Neural cell (in vitro differentiated cells): ENCODE measurements around the gene IKBKG. TPM values are rescaled to one million over a fixed set of nuclear protein-coding genes. Genes with fewer than 3 reads are reported as not detected.
"Not testable (repeated sequence)": the region's sequence is repeated elsewhere in the genome, so short reads cannot be mapped to it uniquely, and the experiment has no call there.

Source experiments
- H2AFZ ChIP-seq: fragments of 200-600, 300-800 bp; sonication (generic), shearing (Covaris generic); 2 replicates; pipeline ENCODE4 v1.6.0; 2014; ENCODE audit warnings: low read depth, mild to moderate bottlenecking, antibody characterized with exemption, low read length, moderate library complexity
- H3F3A ChIP-seq: fragments of 200-600 bp; shearing (Covaris generic); 2 replicates; pipeline ENCODE4 v1.6.1; 2016; ENCODE audit warnings: mild to moderate bottlenecking, moderate library complexity, mixed read lengths, antibody characterized with exemption, low read length; ENCODE audit not compliant: insufficient read depth, poor library complexity, severe bottlenecking
- H3K27ac ChIP-seq: fragments of 200-600, 300-800 bp; sonication (generic), shearing (Covaris generic); 2 replicates; pipeline ENCODE4 v1.5.1; 2014; ENCODE audit warnings: mild to moderate bottlenecking, low read length, moderate library complexity
- H3K27me3 ChIP-seq: fragments of 300-800, 200-600 bp; sonication (generic), shearing (Covaris generic); 2 replicates; pipeline ENCODE4 v1.6.0; 2014; ENCODE audit warnings: mild to moderate bottlenecking, low read depth, low read length, moderate library complexity; ENCODE audit not compliant: insufficient read depth
- H3K36me3 ChIP-seq: fragments of 300-800, 200-600 bp; sonication (generic), shearing (Covaris generic); 2 replicates; pipeline ENCODE4 v1.5.1; 2014; ENCODE audit warnings: mild to moderate bottlenecking, antibody characterized with exemption, low read length, moderate library complexity; ENCODE audit not compliant: insufficient read depth
- H3K4me2 ChIP-seq: fragments of 300-800, 200-600 bp; sonication (generic), shearing (Covaris generic); 2 replicates; pipeline ENCODE4 v1.6.0; 2014; ENCODE audit warnings: mild to moderate bottlenecking, low read length
- H3K4me3 ChIP-seq: fragments of 300-800, 200-600 bp; sonication (generic), shearing (Covaris generic); 2 replicates; pipeline ENCODE4 v1.5.1; 2014; ENCODE audit warnings: mild to moderate bottlenecking, low read length, moderate library complexity
- H3K79me2 ChIP-seq: fragments of 200-600 bp; shearing (Covaris generic); replicated peaks from 2 replicates; pipeline ENCODE4 v1.6.0; 2014; ENCODE audit warnings: mild to moderate bottlenecking, low read length, moderate library complexity; ENCODE audit not compliant: insufficient read depth
- H3K9ac ChIP-seq: fragments of 300-800, 200-600 bp; sonication (generic), shearing (Covaris generic); 2 replicates; pipeline ENCODE4 v1.6.1; 2016; ENCODE audit warnings: mild to moderate bottlenecking, low read length, mixed read lengths
- H3K9me2 ChIP-seq: fragments of 200-600 bp; shearing (Covaris generic); 2 replicates; pipeline ENCODE4 v1.6.1; 2016; ENCODE audit warnings: mild to moderate bottlenecking, low read length, mixed read lengths; ENCODE audit not compliant: insufficient read depth
- H3K9me3 ChIP-seq: fragments of 200-600, 300-800 bp; sonication (generic), shearing (Covaris generic); 2 replicates; pipeline ENCODE4 v1.6.1; 2016; ENCODE audit warnings: mild to moderate bottlenecking, mixed run types, low read length, moderate library complexity, mixed read lengths
- H4K20me1 ChIP-seq: fragments of 200-600 bp; shearing (Covaris generic); 2 replicates; pipeline ENCODE4 v1.6.1; 2016; ENCODE audit warnings: mild to moderate bottlenecking, mixed run types; ENCODE audit not compliant: insufficient read depth
- polyA plus RNA-seq: library from polyadenylated mRNA; depleted of rRNA; stranded (reverse); fragments of >200 nt; gene quantifications from 2 replicates; pipeline ENCODE4 v1.2.3, GENCODE V29; 2014
- small RNA-seq, 3 experiments: library from RNA; depleted of rRNA; stranded (forward); fragments of <200 nt; gene quantifications; one replicate each; pipeline ENCODE3, GENCODE V24; 2012

IKBKG gene
- polyA plus RNA-seq, 1 donor from 2014 or later, result 37.7 TPM

DNA sequence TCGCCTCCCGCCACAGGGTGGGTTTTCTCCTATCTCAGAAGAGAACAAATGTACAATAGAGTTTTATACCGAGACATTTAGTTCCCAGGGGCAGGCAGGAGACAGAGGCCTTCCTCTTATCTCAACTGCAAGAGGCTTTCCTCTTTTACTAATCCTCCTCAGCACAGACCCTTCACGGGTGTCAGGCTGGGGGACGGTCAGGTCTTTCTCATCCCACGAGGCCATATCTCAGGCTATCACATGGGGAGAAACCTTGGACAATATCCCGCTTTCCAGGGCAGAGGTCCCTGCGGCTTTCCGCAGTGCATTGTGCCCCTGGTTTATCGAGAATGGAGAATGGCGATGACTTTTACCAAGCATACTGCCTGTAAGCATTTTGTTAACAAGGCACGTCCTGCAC is 61.4 kb downstream of the IKBKG start:
- H3K36me3 ChIP-seq, H3K9me3 ChIP-seq, H3K4me2 ChIP-seq, H3K79me2 ChIP-seq, H3K27me3 ChIP-seq, H3K9me2 ChIP-seq, H4K20me1 ChIP-seq, H3K9ac ChIP-seq, H2AFZ ChIP-seq, H3F3A ChIP-seq, H3K27ac ChIP-seq, H3K4me3 ChIP-seq: not testable (repeated sequence)

DNA sequence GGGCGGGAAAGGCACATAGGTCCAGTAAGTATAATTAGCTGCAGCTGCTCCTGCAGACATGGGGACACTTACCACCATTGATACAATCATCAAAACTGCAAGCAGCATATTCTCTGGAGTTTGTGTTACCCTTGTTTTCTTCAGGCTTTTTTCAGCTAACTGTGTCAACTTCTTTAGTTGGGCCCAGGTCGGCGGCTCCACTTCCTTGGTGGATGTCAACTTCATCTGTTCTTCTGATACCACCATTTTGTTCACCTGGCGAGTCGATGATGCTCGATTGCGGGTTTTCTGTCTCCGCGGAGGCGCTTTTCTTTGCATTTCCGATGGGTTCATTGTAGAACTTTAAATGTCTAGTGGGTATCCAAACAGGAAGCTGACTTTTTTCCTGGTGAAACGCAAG is 63.7 kb downstream of the IKBKG start:
- H3K36me3 ChIP-seq, H3F3A ChIP-seq, H3K4me3 ChIP-seq, H3K79me2 ChIP-seq, H3K27ac ChIP-seq, H3K27me3 ChIP-seq, H3K9ac ChIP-seq, H3K9me2 ChIP-seq, H3K9me3 ChIP-seq, H2AFZ ChIP-seq, H3K4me2 ChIP-seq, H4K20me1 ChIP-seq: not testable (repeated sequence)

DNA sequence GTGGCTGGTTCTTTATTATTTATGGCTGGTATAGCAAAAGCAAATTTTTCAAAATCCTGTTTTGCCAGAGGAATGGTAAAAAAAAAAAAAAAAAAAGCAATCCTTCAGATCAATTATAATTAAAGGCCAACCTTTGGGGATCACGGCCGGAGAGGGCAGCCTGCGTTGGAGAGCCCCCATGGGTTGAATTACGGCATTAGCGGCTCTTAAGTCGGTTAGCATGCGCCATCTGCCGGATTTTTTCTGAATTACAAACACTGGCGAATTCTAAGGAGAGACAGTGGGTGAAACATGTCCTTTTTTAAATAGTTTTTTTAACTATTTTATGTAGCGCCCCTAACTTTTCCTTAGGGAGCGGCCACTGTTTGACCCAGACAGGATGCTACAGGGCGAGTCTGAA is 66.2 kb downstream of the IKBKG start:
- not testable (repeated sequence) for H3K27me3 ChIP-seq, H3K36me3 ChIP-seq, H3K79me2 ChIP-seq

More for the DNA sequence above, 66.2 kb downstream of the IKBKG start:
- H3K27ac ChIP-seq, H3K9me2 ChIP-seq, H3K4me2 ChIP-seq, H3F3A ChIP-seq, H3K9me3 ChIP-seq, H2AFZ ChIP-seq, H4K20me1 ChIP-seq, H3K4me3 ChIP-seq, H3K9ac ChIP-seq: not testable (repeated sequence)

Small RNA genes lying within 50 kb of the gene (small RNA-seq; reads per million reads assigned to genes)
- 0 reads per million in 3 experiments for gene AC244090.1

Other genes starting within 250 kb of the IKBKG start
- gene FLNA, start 173.0 kb upstream of the IKBKG start, polyA plus RNA-seq, result 84.9 and 118 TPM in 2 replicates
- 67.9 and 86.3 TPM in 2 replicates for gene EMD, start 168.3 kb upstream of the IKBKG start, polyA plus RNA-seq
- 3,689 and 3,975 TPM in 2 replicates for gene RPL10, start 149.2 kb upstream of the IKBKG start, polyA plus RNA-seq
- 8.3 and 9.2 TPM in 2 replicates for gene DNASE1L1, start 138.4 kb upstream of the IKBKG start, polyA plus RNA-seq
- 51.2 and 60.5 TPM in 2 replicates for gene TAFAZZIN, start 136.1 kb upstream of the IKBKG start, polyA plus RNA-seq
- gene ATP6AP1, start 118.9 kb upstream of the IKBKG start, polyA plus RNA-seq, result 126 and 159 TPM in 2 replicates
- gene GDI1, start 110.5 kb upstream of the IKBKG start, polyA plus RNA-seq, result 370 and 415 TPM in 2 replicates
- 68.3 and 90.4 TPM in 2 replicates for gene FAM50A, start 103.5 kb upstream of the IKBKG start, polyA plus RNA-seq
- 17.2 and 22.2 TPM in 2 replicates for gene PLXNA3, start 89.3 kb upstream of the IKBKG start, polyA plus RNA-seq
- gene LAGE3, start 68.3 kb upstream of the IKBKG start, polyA plus RNA-seq, result 37.3 and 43.6 TPM in 2 replicates
- gene UBL4A, start 61.0 kb upstream of the IKBKG start, polyA plus RNA-seq, result 28.5 and 32.2 TPM in 2 replicates
- 2.7 and 6.0 TPM in 2 replicates for gene SLC10A3, start 57.0 kb upstream of the IKBKG start, polyA plus RNA-seq
- 19.5 and 30.9 TPM in 2 replicates for gene FAM3A, start 31.4 kb upstream of the IKBKG start, polyA plus RNA-seq
- gene G6PD, start 774 bp upstream of the IKBKG start, polyA plus RNA-seq, result 13.6 and 18.8 TPM in 2 replicates
- not detected in 2 replicates for gene CTAG1A, start 37.5 kb downstream of the IKBKG start, polyA plus RNA-seq
- gene CTAG1B, start 71.7 kb downstream of the IKBKG start, polyA plus RNA-seq, result not detected in 2 replicates
- not detected in 2 replicates for gene CTAG2, start 106.0 kb downstream of the IKBKG start, polyA plus RNA-seq
- gene GAB3, start 203.5 kb downstream of the IKBKG start, polyA plus RNA-seq, result 0.06 TPM in 1 of 2 replicates, not detected in the other
- gene DKC1, start 215.2 kb downstream of the IKBKG start, polyA plus RNA-seq, result 31.3 and 32.1 TPM in 2 replicates